Activated CD4-positive, alpha-beta T cell treated with anti-CD3 and anti-CD28 coated beads, Interleukin-2, amount 10 ng/mL, durations not matched to agents 24 days and 14 days (primary cell): ENCODE results near the gene RLN1. TPM values are rescaled to one million over a fixed set of nuclear protein-coding genes. Genes with fewer than 3 reads are reported as not detected.
"Not testable (repeated sequence)": the region's sequence is repeated elsewhere in the genome, so short reads cannot be mapped to it uniquely, and the experiment has no call there.

Source experiments
- DNase-seq: peaks from one replicate; pipeline ENCODE4 v3.0.0; 2022
- H3K27ac Mint-ChIP-seq: one replicate; pipeline ENCODE4 v1.8.0; 2022; ENCODE audit warnings: mild to moderate bottlenecking, mixed read lengths
- H3K27me3 Mint-ChIP-seq: one replicate; pipeline ENCODE4 v1.8.0; 2022; ENCODE audit warnings: mixed read lengths
- H3K36me3 Mint-ChIP-seq: one replicate; pipeline ENCODE4 v1.8.0; 2022; ENCODE audit warnings: low read depth, mild to moderate bottlenecking, mixed read lengths
- H3K4me1 Mint-ChIP-seq: one replicate; pipeline ENCODE4 v1.8.0; 2021; ENCODE audit warnings: mixed read lengths
- H3K4me3 Mint-ChIP-seq: one replicate; pipeline ENCODE4 v1.8.0; 2022; ENCODE audit warnings: mild to moderate bottlenecking, moderate library complexity, mixed read lengths
- H3K9me3 Mint-ChIP-seq: one replicate; pipeline ENCODE4 v1.8.0; 2021; ENCODE audit warnings: mixed read lengths
- intact Hi-C: fragments of 100-400 bp; cut with micrococcal nuclease; formaldehyde crosslinking; loops from one replicate; pipeline ENCODE4 v1.15.1; 2023
- total RNA-seq: library from RNA; stranded (reverse); gene quantifications from 2 replicates; pipeline ENCODE4 v1.2.3, GENCODE V29; 2022

RLN1 gene, protein sequence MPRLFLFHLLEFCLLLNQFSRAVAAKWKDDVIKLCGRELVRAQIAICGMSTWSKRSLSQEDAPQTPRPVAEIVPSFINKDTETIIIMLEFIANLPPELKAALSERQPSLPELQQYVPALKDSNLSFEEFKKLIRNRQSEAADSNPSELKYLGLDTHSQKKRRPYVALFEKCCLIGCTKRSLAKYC
- total RNA-seq, result 0.59 and 0.84 TPM in 2 replicates

DNA sequence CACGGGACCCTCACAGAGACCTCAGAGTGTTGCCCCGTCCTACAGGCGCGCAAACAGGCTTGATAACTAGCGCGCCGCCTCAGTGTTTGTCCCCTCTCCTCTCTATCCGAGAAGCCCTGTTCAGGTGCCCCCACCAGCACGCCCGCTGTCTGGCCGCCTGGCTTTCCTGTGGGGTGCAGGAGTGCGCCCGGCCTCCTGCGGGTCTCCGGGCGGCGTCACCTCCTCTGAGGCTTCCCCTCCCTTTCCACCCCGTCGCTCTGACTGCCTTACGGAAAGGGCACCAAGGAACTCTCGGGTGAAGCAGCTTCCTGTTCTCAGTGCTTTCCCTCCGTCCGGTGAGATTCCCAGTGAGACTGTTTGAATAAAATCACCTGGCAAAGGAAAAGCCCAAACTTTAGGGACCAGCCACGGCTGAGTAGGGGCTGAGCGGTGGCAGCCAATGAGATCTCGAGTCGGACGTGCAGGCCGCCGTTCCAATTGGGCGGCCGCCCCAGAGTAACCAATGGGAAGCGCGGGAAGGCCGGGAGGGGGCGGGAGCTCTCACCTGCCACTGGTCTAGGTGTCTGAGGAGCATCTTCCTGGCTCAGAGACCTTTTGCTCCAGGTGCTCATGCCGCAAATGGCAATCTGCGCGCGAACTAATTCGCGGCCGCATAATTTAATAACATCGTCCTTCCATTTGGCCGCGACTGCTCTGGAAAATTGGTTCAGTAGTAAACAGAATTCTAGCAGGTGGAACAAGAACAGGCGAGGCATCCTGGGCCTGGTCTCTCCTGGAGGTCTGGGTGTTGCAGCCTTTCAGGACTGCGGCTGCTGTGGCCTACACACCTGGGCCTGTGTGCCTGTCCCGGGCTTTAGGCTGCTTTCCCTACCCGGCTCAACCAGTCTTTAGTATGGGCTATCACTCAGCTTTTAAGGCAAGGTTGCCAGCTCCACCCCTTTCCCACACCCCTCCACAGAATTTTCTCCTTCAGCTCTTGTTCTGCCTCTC lies at the start of gene RLN1:
TSS of gene RLN1 (minus strand) at position 885 of the 990 bp plus-strand sequence. CDS start at position 755, 130 bp downstream.
- H3K4me3 Mint-ChIP-seq, result peak within 1 kb of the TSS; percentile 48
- DNase-seq, result peak; percentile 73
- H3K9me3 Mint-ChIP-seq, H3K27me3 Mint-ChIP-seq, H3K36me3 Mint-ChIP-seq, intact Hi-C loops: not testable (repeated sequence)
- peak within 1 kb of the TSS; percentile 7 for H3K27ac Mint-ChIP-seq
- H3K4me1 Mint-ChIP-seq, result peaks cover 19% of the 10 kb centered on the region

DNA sequence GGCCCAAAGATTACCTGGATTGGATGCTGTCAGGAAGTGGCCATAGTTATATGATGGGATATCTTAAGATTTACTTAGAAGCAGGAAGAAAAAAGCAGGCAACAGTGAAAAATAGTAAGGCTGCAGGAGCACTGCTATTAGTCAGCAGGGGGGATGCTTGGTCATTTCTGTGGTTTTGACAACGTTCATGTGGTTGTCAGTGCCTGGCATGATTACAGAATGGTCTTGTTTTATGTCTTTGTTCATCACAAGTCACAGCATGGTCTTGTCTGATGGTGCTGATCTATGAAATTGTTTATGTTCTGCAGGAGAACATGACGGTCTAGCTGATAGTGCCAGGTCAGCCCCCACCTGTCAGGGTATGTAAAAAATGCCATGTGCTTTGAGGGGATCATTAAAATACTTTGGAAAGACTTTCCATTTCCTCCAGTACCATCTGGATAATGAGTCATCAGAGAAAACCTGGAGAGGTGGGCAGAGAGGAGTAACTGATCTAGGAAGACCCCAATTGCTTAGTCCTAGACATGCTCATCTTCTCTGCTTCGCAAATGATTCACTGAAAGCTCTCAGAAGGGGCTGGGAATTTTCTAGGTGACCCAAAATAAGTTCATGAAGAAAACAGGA lies 49.5 kb upstream of the RLN1 start:
- intact Hi-C loops, result no loop called here
- peaks cover 21% of the 10 kb centered on the region for H3K4me1 Mint-ChIP-seq
- peaks cover 3% of the 10 kb centered on the region for H3K9me3 Mint-ChIP-seq
- peak; percentile 62 for DNase-seq
- H3K4me3 Mint-ChIP-seq, result no peak overlapping the region
- peaks cover 9% of the 10 kb centered on the region for H3K36me3 Mint-ChIP-seq
- H3K27me3 Mint-ChIP-seq, result no peaks in the 10 kb centered on the region
- peak overlapping the region; percentile 16 for H3K27ac Mint-ChIP-seq

DNA sequence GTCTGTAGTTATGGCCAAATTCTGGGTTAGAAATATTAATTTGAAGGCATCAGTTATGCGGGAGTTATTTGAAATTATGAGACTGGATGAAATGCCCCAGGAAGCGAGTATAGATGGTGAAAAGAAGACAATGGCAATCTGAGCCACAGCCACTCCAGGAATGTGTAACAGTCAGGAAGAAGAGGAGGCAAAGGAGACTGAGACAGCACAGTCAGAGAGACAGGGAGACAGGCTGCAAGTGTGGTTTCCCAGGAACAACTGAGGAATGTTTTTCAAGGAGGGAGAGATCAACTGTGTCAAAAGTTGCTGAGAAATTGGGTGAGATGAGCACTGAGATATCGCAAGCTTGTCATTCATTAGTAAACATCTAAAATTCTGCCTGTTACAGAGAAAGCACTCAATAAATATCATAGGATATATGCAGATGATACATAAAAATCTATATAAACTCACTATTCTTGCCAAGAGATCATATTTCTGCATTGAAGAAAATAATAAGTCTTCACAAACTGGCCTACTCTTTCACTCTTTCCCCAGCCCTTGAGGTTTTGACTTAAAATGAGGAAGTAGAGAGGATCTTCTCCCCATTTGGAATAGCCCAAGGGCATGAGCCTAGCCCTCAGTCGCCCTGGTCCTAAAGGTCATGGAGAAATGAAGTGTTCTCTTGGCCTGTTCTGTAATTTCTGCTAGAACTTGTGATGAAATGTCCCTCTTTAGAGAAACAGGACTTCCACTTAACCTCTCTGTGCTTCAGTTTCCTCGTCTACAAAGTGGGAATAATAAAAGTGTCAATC lies 48.5 kb upstream of the RLN1 start:
- intact Hi-C loops, result no loop called here
- H3K36me3 Mint-ChIP-seq, result peaks cover 9% of the 10 kb centered on the region
- H3K9me3 Mint-ChIP-seq, result no peaks in the 10 kb centered on the region
- H3K4me1 Mint-ChIP-seq, result peaks cover 21% of the 10 kb centered on the region
- no peak overlapping the region for H3K4me3 Mint-ChIP-seq
- no peaks in the 10 kb centered on the region for H3K27me3 Mint-ChIP-seq
- H3K27ac Mint-ChIP-seq, result no peak overlapping the region
- DNase-seq, result no peak

DNA sequence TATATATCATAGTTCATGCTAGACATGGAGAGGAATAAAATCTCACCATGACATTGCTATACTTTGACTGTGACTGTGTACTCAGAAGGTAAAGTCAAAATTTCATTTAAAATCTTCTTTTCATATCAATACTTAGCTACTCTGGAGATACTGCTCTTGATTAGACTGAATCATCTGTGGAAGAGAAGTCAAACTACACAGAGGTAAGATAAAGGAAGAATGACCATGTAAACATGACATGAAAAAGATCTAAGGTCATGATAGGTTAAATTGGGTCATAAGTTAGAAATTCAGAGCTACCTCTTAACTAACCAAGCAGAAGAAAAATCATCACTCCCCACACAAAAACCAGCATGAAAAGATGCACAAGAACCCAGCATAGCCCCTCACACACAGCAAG lies 44.8 kb upstream of the RLN1 start:
- peaks cover 18% of the 10 kb centered on the region for H3K4me1 Mint-ChIP-seq
- intact Hi-C loops, result no loop called here

DNA sequence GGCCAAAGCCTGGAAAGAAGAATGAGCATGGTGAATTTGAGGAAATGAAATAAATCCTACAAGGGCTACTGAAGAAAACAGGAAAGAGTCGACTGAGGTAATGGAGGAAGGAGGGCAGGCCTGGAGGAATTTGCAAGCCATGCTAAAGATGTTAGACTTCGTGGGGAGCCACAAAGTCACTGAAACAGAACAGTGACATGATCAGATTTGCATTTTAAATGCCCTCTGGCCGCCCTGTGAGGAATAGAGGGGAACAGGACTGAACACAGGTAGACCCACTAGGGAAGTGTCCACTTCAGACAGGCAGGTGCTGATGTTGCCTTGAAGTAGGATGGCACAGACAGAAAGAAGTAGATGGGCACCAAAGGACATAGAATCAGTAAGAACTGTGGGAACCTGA lies 42.8 kb upstream of the RLN1 start:
- H3K27me3 Mint-ChIP-seq, result no peaks in the 10 kb centered on the region
- no peak overlapping the region for H3K27ac Mint-ChIP-seq
- H3K9me3 Mint-ChIP-seq, result no peaks in the 10 kb centered on the region
- peaks cover 9% of the 10 kb centered on the region for H3K4me1 Mint-ChIP-seq
- peaks cover 19% of the 10 kb centered on the region for H3K36me3 Mint-ChIP-seq
- intact Hi-C loops, result no loop called here
- DNase-seq, result no peak
- no peak overlapping the region for H3K4me3 Mint-ChIP-seq

More for the DNA sequence above, 44.8 kb upstream of the RLN1 start:
- no peak for DNase-seq
- Mint-ChIP-seq H3K27me3 (no peaks in the 10 kb centered on the region), H3K4me3 (no peak overlapping the region), H3K27ac (no peak overlapping the region), H3K36me3 (peaks cover 19% of the 10 kb centered on the region), H3K9me3 (no peaks in the 10 kb centered on the region)

DNA sequence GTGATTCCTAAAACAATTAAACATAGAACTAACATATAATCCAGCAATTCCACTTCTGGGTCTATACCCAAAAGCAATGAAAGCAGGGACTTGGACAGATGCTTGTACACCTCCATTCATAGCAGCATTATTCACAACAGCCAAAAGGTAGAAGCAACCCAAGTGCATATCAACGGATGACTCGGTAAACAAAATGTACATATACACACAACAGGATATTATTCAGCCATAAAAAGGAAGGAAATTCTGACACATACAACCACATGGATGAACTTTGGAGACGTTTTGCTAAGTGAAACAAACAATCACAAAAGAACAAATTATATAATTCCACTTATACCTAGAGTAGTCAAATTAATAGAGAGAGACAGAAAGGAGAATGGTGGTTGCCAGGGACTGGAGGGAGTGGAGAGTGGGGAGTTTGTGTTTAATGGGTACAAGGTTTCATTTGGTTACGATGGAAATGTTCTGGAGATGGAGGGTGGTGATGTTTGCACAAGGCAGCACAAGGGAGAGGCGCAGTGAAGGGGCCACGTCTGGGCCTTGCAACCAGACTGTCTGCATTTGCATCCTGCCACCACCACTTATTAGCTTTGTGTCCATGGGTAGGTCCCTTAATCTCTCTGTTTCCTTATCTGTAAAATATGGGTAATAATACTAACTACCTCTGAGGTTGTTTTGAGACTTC lies 36.3 kb upstream of the RLN1 start:
- intact Hi-C loops, result loop anchor here (1.0 to 5.0 kb wide), 2 partner anchors 12 to 226 kb away; no protein-coding TSS in a partner anchor
- Mint-ChIP-seq H3K4me3 (peak overlapping the region; percentile 8), H3K9me3 (peaks cover 9% of the 10 kb centered on the region), H3K4me1 (peaks cover 25% of the 10 kb centered on the region), H3K27me3 (no peaks in the 10 kb centered on the region), H3K27ac (peak overlapping the region; percentile 68), H3K36me3 (peaks cover 15% of the 10 kb centered on the region)
- peak; percentile 58 for DNase-seq

DNA sequence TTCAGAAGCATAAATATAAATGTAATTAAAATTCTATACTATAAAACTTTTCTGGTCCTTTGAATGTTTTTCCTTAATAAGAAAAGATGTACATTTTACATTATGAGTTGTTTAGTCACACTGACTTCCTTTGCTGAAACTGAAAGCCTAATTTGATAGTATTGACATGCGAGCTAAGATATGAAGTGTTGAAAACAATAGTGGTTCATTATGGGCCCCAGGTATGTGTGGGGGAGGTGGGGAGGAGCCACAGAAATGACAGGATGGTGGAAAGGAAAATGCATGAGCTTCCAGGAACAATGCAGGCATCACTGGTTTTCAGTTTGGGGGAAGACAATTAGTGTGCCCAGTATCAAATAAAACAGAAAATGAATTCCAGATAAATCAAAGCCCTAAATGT lies 35.4 kb upstream of the RLN1 start:
- peak; percentile 66 for DNase-seq
- intact Hi-C loops, result loop anchor here (1.0 to 5.0 kb wide), 2 partner anchors 11 to 227 kb away; no protein-coding TSS in a partner anchor
- Mint-ChIP-seq H3K27ac (peak overlapping the region; percentile 68), H3K36me3 (peaks cover 10% of the 10 kb centered on the region), H3K4me3 (peak overlapping the region; percentile 45), H3K9me3 (peaks cover 9% of the 10 kb centered on the region), H3K4me1 (peaks cover 25% of the 10 kb centered on the region), H3K27me3 (no peaks in the 10 kb centered on the region)

DNA sequence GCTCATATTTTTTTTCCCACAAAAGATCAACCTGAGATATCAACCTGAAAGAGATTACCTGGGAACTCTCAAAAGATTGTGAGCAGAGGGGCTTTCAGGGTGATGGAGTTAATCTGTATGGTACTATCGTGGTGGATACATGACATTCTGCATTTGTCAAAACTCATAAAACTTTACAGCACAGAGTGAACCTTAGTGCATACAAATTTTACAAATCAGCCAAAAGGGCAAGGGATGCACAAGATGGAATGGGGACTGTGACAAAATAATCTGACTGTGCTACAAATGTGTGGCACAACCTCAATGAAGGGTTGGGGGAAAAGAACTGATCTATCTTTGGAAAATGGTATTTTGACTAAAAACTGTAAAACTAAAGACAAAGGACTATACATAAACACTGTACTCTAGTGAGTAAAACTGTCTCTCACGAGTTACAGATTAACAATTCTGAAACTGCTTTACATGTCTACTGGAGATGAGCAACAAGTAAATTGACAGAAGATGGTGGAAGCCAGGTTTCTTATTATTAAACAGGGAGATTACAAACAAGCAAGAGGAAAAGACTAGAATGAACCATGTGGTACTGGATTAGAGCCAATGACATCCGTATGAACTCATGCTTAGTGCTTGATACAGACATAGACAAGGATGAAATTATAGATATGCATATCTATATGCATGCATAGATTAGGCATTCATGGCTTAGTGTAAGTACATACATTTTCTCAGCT lies 24.8 kb upstream of the RLN1 start:
- intact Hi-C loops, result loop anchor here (1.0 kb wide), 1 partner anchor 11 kb away; no protein-coding TSS in a partner anchor

DNA sequence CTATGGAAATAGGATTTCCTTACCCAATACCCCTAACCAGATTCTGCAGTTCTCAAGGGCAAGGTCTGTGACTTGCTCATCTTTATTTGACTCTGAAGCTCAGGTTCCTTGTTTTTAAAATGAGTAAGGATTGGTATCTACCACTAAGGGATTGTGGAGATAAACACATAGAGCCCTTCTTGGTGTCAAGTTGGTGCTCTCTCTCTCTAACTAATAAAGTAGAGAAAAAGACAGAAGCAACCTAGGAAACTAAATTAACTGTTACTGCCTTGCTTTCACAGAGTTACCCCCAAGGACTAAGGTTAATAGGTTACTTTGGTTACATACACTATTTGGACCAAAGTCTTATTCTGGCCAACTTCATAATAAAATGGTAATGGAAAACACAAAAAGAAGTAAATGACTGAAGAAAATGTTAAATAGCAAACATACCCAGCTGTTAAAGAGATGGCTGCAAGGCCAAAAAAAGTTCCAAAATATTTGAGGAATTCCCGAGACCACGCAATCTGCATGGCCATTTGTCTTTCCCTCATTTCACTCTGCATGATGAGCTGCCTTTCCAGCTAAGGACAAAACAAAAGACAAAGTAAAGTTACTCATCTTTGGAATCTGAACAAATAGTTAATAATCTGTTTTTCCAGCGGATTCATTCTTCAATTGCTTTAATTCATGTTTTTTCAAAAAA lies 21.8 kb upstream of the RLN1 start:
- peaks cover 8% of the 10 kb centered on the region for H3K9me3 Mint-ChIP-seq
- intact Hi-C loops, result no loop called here
- H3K27me3 Mint-ChIP-seq, result no peaks in the 10 kb centered on the region
- H3K36me3 Mint-ChIP-seq, result peaks cover 35% of the 10 kb centered on the region
- no peak for DNase-seq
- H3K4me1 Mint-ChIP-seq, result peaks cover 13% of the 10 kb centered on the region
- no peak overlapping the region for H3K27ac Mint-ChIP-seq
- H3K4me3 Mint-ChIP-seq, result no peak overlapping the region

More for the DNA sequence above, 24.8 kb upstream of the RLN1 start:
- Mint-ChIP-seq H3K9me3 (peaks cover 21% of the 10 kb centered on the region), H3K27ac (peak overlapping the region; percentile 36), H3K4me3 (no peak overlapping the region), H3K36me3 (peaks cover 32% of the 10 kb centered on the region), H3K27me3 (no peaks in the 10 kb centered on the region), H3K4me1 (peaks cover 13% of the 10 kb centered on the region)
- no peak for DNase-seq

DNA sequence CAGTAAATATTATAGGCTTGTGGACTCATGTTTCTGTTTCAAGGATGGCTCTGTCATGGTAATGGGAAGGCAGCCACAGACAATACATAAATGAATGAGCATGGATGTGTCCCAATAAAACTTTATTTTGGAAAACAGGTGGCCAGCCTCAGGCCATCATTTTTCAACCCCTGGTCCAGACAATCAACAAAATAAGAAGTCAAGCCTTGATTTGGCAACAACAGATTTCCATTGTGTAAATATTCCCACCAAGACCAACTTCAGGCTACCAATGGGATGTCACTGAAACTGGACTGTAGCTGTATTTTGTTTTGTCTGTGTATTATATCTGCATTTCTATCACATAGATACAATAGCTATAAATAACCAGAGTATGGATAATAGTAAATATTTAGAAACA lies 20.7 kb upstream of the RLN1 start:
- Mint-ChIP-seq H3K27me3 (no peaks in the 10 kb centered on the region), H3K36me3 (peaks cover 35% of the 10 kb centered on the region), H3K4me1 (peaks cover 11% of the 10 kb centered on the region)

DNA sequence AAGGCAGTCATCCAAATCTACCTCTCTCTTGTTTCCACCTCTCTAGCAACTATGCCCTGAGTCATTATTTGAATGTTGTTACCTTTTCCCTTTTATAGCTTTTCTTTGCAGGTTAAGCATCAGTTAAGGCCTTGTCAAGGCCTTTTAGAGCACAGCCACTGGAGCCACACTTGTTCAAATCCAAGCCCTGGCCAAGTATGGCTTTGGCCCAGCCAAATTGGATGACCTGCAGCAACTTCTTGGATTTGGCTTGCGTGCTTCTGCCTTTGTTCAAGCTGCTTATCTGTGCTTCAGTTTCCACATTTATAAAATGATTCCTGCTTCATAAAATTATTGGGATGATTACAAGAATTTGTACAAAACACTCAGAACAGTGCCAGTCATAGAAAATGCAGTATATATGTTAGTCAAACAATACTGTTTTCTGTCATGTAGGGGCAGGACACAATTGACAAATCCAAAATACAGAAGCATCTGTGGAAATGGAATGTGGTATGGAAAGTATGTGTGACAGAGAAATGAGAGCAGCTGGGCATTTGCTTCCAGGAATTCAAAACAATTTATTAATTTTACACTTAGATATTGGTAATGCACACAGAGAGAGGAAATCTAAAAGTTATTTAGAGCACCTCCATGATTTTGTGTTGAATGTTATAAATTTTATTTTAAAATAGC lies 17.9 kb upstream of the RLN1 start:
- intact Hi-C loops, result no loop called here
- no peaks in the 10 kb centered on the region for H3K27me3 Mint-ChIP-seq
- H3K4me1 Mint-ChIP-seq, result peaks cover 11% of the 10 kb centered on the region
- H3K9me3 Mint-ChIP-seq, result peaks cover 6% of the 10 kb centered on the region
- no peak for DNase-seq
- H3K4me3 Mint-ChIP-seq, result no peak overlapping the region
- peaks cover 36% of the 10 kb centered on the region for H3K36me3 Mint-ChIP-seq
- no peak overlapping the region for H3K27ac Mint-ChIP-seq

More for the DNA sequence above, 20.7 kb upstream of the RLN1 start:
- Mint-ChIP-seq H3K9me3 (peaks cover 8% of the 10 kb centered on the region), H3K27ac (no peak overlapping the region), H3K4me3 (no peak overlapping the region)
- no peak for DNase-seq
- intact Hi-C loops, result no loop called here
